ENCODE data around the gene SOX10.
A peak's percentile ranks its signal among the peaks of the same experiment; 100 is the strongest.

DNA sequence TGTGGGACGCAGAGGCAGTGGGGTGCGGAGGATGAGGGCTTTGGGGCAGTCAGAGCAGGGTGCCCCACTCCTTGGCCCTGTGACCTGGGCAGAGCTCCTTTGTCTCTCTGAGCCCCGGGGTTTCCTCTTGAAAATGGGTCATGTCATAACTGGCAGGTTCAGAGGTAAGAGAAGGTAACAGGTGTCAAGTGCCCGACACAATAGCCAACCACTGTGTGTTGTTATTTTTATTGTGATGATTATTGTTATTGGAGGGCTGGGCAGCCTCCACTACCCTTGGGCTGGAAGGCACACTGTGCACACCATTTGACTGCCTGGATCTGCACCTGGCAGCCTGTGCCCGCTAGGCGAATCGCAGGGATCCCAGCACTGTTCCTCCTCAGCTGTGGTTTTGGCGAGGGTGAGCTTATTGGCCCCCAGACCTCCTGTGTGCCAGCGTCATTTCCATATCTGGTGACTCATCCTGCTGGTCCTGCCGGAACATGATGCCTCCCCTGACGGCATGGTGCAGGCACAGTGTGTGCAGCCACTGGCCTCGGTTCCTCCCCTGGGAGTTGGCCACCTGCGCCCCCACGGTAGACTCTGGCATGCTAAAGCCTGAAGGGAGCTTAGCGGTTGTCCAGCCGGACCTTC lies 15.4 kb upstream of the SOX10 start:
- TF ChIP-seq, protein P1, sequence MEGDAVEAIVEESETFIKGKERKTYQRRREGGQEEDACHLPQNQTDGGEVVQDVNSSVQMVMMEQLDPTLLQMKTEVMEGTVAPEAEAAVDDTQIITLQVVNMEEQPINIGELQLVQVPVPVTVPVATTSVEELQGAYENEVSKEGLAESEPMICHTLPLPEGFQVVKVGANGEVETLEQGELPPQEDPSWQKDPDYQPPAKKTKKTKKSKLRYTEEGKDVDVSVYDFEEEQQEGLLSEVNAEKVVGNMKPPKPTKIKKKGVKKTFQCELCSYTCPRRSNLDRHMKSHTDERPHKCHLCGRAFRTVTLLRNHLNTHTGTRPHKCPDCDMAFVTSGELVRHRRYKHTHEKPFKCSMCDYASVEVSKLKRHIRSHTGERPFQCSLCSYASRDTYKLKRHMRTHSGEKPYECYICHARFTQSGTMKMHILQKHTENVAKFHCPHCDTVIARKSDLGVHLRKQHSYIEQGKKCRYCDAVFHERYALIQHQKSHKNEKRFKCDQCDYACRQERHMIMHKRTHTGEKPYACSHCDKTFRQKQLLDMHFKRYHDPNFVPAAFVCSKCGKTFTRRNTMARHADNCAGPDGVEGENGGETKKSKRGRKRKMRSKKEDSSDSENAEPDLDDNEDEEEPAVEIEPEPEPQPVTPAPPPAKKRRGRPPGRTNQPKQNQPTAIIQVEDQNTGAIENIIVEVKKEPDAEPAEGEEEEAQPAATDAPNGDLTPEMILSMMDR (IDR thresholded peaks at IDR 0.05 in 4 of 5, conservative IDR thresholded peaks at IDR 0.05 in 1 of 5) = peak in 1 of 5 experiments; percentile 11
- TF ChIP-seq POLR2A (IDR thresholded peaks at IDR 0.05) = peak; percentile 35 to 39
